Ovary (tissue), 3 donors: ENCODE data around the gene CISTR.

Source experiments
- EP300 ChIP-seq: sonication (generic); formaldehyde crosslinking; IDR thresholded peaks from one replicate; pipeline ENCODE4 v1.6.1; 2017; ENCODE audit warnings: antibody characterized with exemption
- POLR2A ChIP-seq: fragments of 450-650 bp; IDR thresholded peaks from one replicate; pipeline ENCODE4 v1.6.1; 2017; ENCODE audit warnings: antibody characterized with exemption, mild to moderate bottlenecking, moderate library complexity
- TF ChIP-seq, protein P1 (sequence below), 3 donors: fragments of 450-650 bp in 2 of 3; fragments of 200-600 bp in 1 of 3; IDR thresholded peaks; one replicate each; pipeline versions ENCODE4 v1.5.1 to v1.8.0; 2016 to 2022; ENCODE audit warnings: antibody characterized with exemption in 3 of 3, mild to moderate bottlenecking in 1 of 3
- donor health status: DM: no; HTN: no; CAD: no.

DNA sequence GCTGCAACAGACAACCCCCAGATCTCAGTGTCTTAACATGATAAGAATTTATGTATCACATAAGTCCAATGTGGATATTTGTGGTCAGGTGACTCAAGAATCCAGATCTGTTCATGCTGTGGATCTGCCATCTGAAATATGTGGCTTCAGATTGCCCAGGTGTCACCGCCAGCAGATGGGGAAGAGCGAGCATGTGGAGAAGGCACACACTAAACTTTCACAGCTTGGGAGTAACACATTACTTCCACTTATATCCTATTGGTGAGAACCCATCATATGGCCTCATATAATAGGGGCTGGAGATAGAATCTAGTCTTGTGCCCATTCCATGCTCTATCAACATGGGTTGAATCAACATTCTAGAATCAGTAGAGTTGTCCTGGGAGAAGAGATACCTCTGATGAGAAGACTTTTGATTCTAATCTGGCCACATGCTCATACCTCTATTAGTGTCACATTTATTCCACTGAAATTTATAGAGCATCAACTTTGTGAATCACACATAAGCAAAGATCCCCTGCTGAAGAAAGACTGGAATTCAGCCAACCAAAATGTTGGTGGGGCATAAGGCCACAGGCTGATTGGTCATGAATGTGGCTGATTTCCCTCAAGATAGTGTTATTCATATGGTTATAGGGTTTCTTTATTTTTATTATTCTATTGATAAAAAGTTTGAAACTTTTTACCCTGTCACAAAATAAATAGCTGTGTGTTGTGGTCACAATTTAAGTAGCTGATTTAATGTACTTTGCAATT lies 18.6 kb downstream of the CISTR start:
- no peak for TF ChIP-seq POLR2A
- TF ChIP-seq, protein P1, sequence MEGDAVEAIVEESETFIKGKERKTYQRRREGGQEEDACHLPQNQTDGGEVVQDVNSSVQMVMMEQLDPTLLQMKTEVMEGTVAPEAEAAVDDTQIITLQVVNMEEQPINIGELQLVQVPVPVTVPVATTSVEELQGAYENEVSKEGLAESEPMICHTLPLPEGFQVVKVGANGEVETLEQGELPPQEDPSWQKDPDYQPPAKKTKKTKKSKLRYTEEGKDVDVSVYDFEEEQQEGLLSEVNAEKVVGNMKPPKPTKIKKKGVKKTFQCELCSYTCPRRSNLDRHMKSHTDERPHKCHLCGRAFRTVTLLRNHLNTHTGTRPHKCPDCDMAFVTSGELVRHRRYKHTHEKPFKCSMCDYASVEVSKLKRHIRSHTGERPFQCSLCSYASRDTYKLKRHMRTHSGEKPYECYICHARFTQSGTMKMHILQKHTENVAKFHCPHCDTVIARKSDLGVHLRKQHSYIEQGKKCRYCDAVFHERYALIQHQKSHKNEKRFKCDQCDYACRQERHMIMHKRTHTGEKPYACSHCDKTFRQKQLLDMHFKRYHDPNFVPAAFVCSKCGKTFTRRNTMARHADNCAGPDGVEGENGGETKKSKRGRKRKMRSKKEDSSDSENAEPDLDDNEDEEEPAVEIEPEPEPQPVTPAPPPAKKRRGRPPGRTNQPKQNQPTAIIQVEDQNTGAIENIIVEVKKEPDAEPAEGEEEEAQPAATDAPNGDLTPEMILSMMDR (IDR thresholded peaks at IDR 0.05) = no peak
- TF ChIP-seq EP300 = no peak
